Calu3 (cell line): ENCODE data around the gene VOPP1. TPM values are rescaled to one million over a fixed set of nuclear protein-coding genes. Genes with fewer than 3 reads are reported as not detected.

Source experiments
- BruUV-seq: library from RNA; stranded (reverse); fragments of 400-500 nt; replicated peaks from 2 replicates; lab custom pipeline; 2021; lab: Mats Ljungman, UMichigan
- CTCF ChIA-PET: fragments of 300-600 bp; sonication (Branson Sonifier 250); formaldehyde crosslinking; loops from one replicate; lab custom pipeline; 2022; ENCODE audit warnings: antibody characterized with exemption; lab: Charles Lee
- DNase-seq: peaks from one replicate; pipeline ENCODE4 v3.0.0; 2022
- H3K27ac Mint-ChIP-seq: one replicate; pipeline ENCODE4 v1.8.0; 2022; ENCODE audit warnings: mixed read lengths; ENCODE audit not compliant: unreplicated experiment
- H3K27me3 Mint-ChIP-seq: one replicate; pipeline ENCODE4 v1.8.0; 2022; ENCODE audit warnings: mixed read lengths; ENCODE audit not compliant: unreplicated experiment
- H3K36me3 Mint-ChIP-seq: one replicate; pipeline ENCODE4 v1.8.0; 2022; ENCODE audit warnings: mild to moderate bottlenecking, moderate library complexity, mixed read lengths; ENCODE audit not compliant: insufficient read depth, unreplicated experiment
- H3K4me1 Mint-ChIP-seq: one replicate; pipeline ENCODE4 v1.8.0; 2022; ENCODE audit warnings: mild to moderate bottlenecking, low read depth, mixed read lengths; ENCODE audit not compliant: unreplicated experiment
- H3K4me3 Mint-ChIP-seq: one replicate; pipeline ENCODE4 v1.8.0; 2022; ENCODE audit warnings: mild to moderate bottlenecking, low read depth, moderate library complexity, mixed read lengths; ENCODE audit not compliant: unreplicated experiment
- H3K9me3 Mint-ChIP-seq: one replicate; pipeline ENCODE4 v1.8.0; 2022; ENCODE audit warnings: low read depth, mixed read lengths; ENCODE audit not compliant: unreplicated experiment
- CTCF ChIP-seq: fragments of 200-600 bp; IDR thresholded peaks from one replicate; pipeline ENCODE4 v1.8.0; 2022; ENCODE audit warnings: antibody characterized with exemption; ENCODE audit not compliant: unreplicated experiment
- intact Hi-C: fragments of 100-400 bp; cut with micrococcal nuclease; formaldehyde crosslinking; loops from one replicate; pipeline ENCODE4 v1.10.0; 2022; ENCODE audit not compliant: unreplicated experiment
- total RNA-seq: library from RNA; stranded (reverse); gene quantifications from 2 replicates; pipeline ENCODE4 v1.2.3, GENCODE V29; 2022

The VOPP1 gene
- total RNA-seq, 1 experiment from 2014 or later = 128 TPM

GRCh38 chr7:55483046-55483445 is 89.3 kb downstream of the VOPP1 start:
- no peak for DNase-seq
- Mint-ChIP-seq H3K4me3 (no peak overlapping the region), H3K4me1 (no peaks in the 10 kb centered on the region), H3K27ac (no peak overlapping the region), H3K36me3 (peaks cover 5% of the 10 kb centered on the region), H3K27me3 (no peaks in the 10 kb centered on the region), H3K9me3 (no peaks in the 10 kb centered on the region)
- intact Hi-C loops = no loop called here
- TF ChIP-seq CTCF = no peak
- CTCF ChIA-PET = no interaction called here
- BruUV-seq = no TSS peak

- DNase-seq = no peak
- intact Hi-C loops = no loop called here
- no peaks in the 10 kb centered on the region for H3K4me1 Mint-ChIP-seq
- no TSS peak for BruUV-seq
- no peak overlapping the region for H3K27ac Mint-ChIP-seq
- no peaks in the 10 kb centered on the region for H3K27me3 Mint-ChIP-seq
- no peaks in the 10 kb centered on the region for H3K9me3 Mint-ChIP-seq
- no peak overlapping the region for H3K4me3 Mint-ChIP-seq
- CTCF ChIA-PET = no interaction called here
- H3K36me3 Mint-ChIP-seq = no peaks in the 10 kb centered on the region
- no peak for TF ChIP-seq CTCF
These were observed 91.1 kb downstream of the VOPP1 start for GRCh38 chr7:55481155-55481554.

GRCh38 chr7:55478700-55479099 is 93.6 kb downstream of the VOPP1 start:
- no TSS peak for BruUV-seq
- CTCF ChIA-PET = no interaction called here
- DNase-seq = no peak
- TF ChIP-seq CTCF = no peak
- intact Hi-C loops = no loop called here
- no peaks in the 10 kb centered on the region for H3K27me3 Mint-ChIP-seq
- no peaks in the 10 kb centered on the region for H3K4me1 Mint-ChIP-seq
- no peaks in the 10 kb centered on the region for H3K9me3 Mint-ChIP-seq
- H3K36me3 Mint-ChIP-seq = no peaks in the 10 kb centered on the region
- H3K4me3 Mint-ChIP-seq = no peak overlapping the region
- no peak overlapping the region for H3K27ac Mint-ChIP-seq

- no peak overlapping the region for H3K27ac Mint-ChIP-seq
- H3K9me3 Mint-ChIP-seq = no peaks in the 10 kb centered on the region
- BruUV-seq = no TSS peak
- no peak for DNase-seq
- no peaks in the 10 kb centered on the region for H3K27me3 Mint-ChIP-seq
- intact Hi-C loops = no loop called here
- H3K36me3 Mint-ChIP-seq = no peaks in the 10 kb centered on the region
- no peak for TF ChIP-seq CTCF
- no peak overlapping the region for H3K4me3 Mint-ChIP-seq
- CTCF ChIA-PET = no interaction called here
- H3K4me1 Mint-ChIP-seq = no peaks in the 10 kb centered on the region
These were observed 94.4 kb downstream of the VOPP1 start for GRCh38 chr7:55477781-55478374.
